ENCODE results near the gene PSD4. TPM values are rescaled to one million over a fixed set of nuclear protein-coding genes. Genes with fewer than 3 reads are reported as not detected.

The PSD4 gene
- 55.1 TPM for total RNA-seq

- DNase-seq (ENCODE audit: low spot score): peak; percentile 76
These were observed at the start of gene PSD4 for GRCh38 chr2:113173542-113174375. Gene PSD4 (plus strand): TSS chr2:113173971. CDS start chr2:113182457, 8,486 bp downstream.

- DNase-seq (ENCODE audit: low spot score): no peak
These were observed 49.4 kb upstream of the PSD4 start for GRCh38 chr2:113124181-113124961.

GRCh38 chr2:113124984-113125855, 48.6 kb upstream of the PSD4 start:
- DNase-seq (ENCODE audit: low spot score): no peak

- no peak for DNase-seq (ENCODE audit: low spot score)
These were observed 46.7 kb upstream of the PSD4 start, which contains the start of gene IL1RN for GRCh38 chr2:113126845-113127645. Gene IL1RN (plus strand): TSS chr2:113127598. CDS start chr2:113127625, 27 bp downstream.

GRCh38 chr2:113127646-113128570, 45.9 kb upstream of the PSD4 start:
- DNase-seq (ENCODE audit: low spot score): no peak

- DNase-seq (ENCODE audit: low spot score): no peak
These were observed 44.2 kb upstream of the PSD4 start for GRCh38 chr2:113129519-113130078.

GRCh38 chr2:113131352-113132185, 42.2 kb upstream of the PSD4 start:
- no peak for DNase-seq (ENCODE audit: low spot score)

- no peak for DNase-seq (ENCODE audit: low spot score)
These were observed 41.3 kb upstream of the PSD4 start for GRCh38 chr2:113132414-113133021.

- no peak for DNase-seq (ENCODE audit: low spot score)
These were observed 39.8 kb upstream of the PSD4 start for GRCh38 chr2:113133704-113134598.

GRCh38 chr2:113134717-113135116, 39.1 kb upstream of the PSD4 start:
- DNase-seq (ENCODE audit: low spot score): no peak

GRCh38 chr2:113135317-113135716, 38.5 kb upstream of the PSD4 start:
- no peak for DNase-seq (ENCODE audit: low spot score)

GRCh38 chr2:113136828-113137775, 36.7 kb upstream of the PSD4 start:
- DNase-seq (ENCODE audit: low spot score): no peak

GRCh38 chr2:113137827-113138226, 35.9 kb upstream of the PSD4 start:
- DNase-seq (ENCODE audit: low spot score): no peak

- DNase-seq (ENCODE audit: low spot score): no peak
These were observed 35.1 kb upstream of the PSD4 start for GRCh38 chr2:113138428-113139322.

- no peak for DNase-seq (ENCODE audit: low spot score)
These were observed 32.3 kb upstream of the PSD4 start for GRCh38 chr2:113141451-113141850.

Measured in ureter (tissue), 1 donor.